Epithelial cell of esophagus (primary cell): Measurements from ENCODE around the gene KCNK5.

ENCODE experiments used
- DNase-seq: peaks from one replicate; pipeline ENCODE4 v3.0.0; 2010; ENCODE audit warnings: low read depth
- H3K4me3 ChIP-seq: 2 replicates; pipeline ENCODE4 v1.5.1; 2011; ENCODE audit warnings: mild to moderate bottlenecking, low read length, control low read depth
- TF ChIP-seq, protein P1 (sequence below): IDR thresholded peaks from 2 replicates; pipeline ENCODE4 v1.5.1; 2011; ENCODE audit warnings: low read depth, mild to moderate bottlenecking, low read length, control low read depth, inconsistent platforms; ENCODE audit not compliant: insufficient read depth; ENCODE audit errors: missing control alignments

Gene KCNK5

DNA sequence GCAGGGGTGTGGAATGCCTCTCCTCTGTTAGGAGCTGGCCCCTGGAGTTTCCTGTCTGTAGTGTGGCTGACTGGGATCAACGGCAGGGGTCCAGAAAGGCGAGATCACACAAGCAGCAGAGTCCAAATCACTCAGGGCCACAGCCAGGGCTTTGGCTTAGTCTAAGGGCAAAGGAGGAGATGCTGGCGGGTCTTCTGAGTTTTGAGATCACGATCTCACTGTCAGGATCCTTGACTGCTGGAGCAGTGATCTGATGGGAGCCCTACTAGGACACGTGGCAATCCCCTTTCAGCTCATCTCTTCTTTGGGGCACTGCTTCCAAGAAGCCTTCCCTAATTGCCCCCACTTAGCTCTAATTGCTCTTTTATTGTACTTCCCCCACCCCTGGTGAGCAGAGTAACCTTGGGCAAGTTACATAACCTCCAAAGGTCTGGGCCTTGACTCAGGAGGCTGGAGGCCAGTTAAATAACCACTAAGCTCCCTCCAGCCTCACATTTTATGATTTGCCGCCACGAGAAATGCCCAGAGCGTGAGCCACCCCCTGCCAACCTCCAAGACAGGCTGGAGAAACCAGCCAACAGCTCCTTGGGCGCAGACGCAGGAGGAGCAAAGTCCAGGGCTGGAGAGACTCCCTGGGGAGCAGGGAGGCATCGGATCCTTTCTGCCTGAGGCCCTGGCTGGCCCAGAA, 12.0 kb downstream of the KCNK5 start:
- TF ChIP-seq, protein P1, sequence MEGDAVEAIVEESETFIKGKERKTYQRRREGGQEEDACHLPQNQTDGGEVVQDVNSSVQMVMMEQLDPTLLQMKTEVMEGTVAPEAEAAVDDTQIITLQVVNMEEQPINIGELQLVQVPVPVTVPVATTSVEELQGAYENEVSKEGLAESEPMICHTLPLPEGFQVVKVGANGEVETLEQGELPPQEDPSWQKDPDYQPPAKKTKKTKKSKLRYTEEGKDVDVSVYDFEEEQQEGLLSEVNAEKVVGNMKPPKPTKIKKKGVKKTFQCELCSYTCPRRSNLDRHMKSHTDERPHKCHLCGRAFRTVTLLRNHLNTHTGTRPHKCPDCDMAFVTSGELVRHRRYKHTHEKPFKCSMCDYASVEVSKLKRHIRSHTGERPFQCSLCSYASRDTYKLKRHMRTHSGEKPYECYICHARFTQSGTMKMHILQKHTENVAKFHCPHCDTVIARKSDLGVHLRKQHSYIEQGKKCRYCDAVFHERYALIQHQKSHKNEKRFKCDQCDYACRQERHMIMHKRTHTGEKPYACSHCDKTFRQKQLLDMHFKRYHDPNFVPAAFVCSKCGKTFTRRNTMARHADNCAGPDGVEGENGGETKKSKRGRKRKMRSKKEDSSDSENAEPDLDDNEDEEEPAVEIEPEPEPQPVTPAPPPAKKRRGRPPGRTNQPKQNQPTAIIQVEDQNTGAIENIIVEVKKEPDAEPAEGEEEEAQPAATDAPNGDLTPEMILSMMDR = no peak
- DNase-seq = no peak
- H3K4me3 ChIP-seq = no peak overlapping the region

DNA sequence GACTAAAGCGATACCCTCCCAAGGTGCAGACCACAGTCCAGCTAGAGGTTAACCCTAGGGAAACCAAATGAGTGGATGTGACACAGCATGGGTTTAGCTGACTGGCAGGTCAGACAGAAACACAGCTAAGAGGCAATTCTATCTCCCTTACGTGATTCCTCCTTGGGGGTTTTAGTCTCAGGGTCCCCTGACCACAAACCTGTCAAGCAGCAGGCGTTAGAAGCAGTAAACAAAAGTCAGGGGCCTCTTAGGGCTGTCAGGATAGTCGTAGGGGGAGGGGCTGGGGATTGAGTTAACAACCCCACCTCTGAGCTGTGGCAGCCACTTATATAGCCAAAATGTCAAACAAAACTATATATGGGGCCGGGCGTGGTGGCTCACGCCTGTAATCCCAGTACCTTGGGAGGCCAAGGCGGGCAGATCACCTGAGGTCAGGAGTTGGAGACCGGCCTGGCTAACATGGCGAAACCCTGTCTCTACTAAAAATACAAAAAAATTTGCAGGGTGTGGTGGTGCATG, 13.6 kb downstream of the KCNK5 start:
- TF ChIP-seq, protein P1 = no peak
- DNase-seq = no peak
- no peak overlapping the region for H3K4me3 ChIP-seq

- no peak overlapping the region for H3K4me3 ChIP-seq
- TF ChIP-seq, protein P1 = no peak
- DNase-seq = no peak
Measured at GRCh38 chr6:39214846-39215639, 14.2 kb downstream of the KCNK5 start.

DNA sequence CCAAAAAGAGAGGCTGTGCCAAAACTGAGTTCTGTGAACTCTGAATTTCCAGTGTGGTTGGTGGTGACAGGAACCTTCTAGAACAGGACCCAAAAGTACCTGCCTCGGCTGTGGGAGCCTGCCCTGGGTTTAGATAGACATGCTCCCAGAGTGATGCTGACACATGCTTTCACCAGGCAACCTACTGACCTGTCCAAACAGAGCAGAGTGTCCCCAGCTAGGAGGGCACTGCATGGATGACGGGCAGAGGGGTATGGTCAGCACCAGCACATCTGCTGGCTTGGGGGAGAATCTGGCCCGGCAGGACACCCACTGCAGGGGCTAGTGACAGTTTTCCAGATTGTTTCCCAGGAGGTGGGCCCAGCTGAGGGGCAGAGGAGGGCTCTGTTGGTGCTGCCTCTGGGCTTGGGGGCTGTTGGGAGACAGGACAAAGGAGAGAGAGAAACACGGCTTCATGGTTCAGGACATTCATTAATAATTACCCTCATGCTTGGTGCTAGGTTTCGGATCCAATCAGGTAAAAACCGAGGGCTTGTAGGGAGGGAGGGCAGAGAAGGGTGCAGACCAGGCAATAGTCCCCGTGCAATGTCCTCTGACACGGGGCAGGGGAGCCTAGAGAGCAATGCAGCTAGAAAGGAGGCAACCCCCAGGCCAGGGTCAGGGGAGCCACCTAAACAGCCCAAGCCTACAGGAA, 15.0 kb downstream of the KCNK5 start:
- TF ChIP-seq, protein P1 = no peak

DNA sequence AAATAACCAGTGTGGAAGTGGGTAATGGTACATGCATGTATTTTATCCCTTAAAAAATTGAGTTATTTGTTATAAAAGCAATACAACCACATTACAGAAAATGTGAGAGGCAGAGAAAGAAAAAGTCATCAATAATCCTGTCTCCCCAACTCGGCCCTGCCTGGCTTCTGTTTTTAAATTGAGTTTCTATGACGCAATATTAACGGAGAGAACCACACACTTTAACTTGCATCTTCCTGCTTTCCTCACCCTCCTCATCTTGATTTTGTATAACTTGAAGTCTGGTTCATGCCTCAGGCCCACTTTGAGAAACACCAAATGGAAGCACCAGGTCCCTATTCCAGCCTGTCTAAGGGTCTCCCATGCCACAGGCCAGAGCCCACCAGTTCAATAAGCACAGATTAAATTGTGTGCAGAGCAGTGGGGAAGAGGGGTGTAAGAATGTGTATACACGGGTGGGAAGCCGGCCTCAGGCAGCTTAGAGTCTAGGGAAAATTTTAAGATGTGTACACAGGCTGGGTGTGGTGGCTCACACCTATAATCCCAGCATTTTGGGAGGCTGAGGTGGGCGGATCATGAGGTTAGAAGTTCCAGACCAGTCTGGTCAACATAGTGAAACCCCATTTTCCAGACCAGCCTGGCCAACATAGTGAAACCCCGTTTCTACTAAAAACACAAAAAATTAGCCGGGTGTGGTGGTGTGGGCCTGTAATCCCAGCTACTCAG, 15.9 kb downstream of the KCNK5 start:
- H3K4me3 ChIP-seq = no peak overlapping the region
- TF ChIP-seq, protein P1 = no peak
- DNase-seq = no peak

More for the DNA sequence above, 15.0 kb downstream of the KCNK5 start:
- no peak for DNase-seq
- H3K4me3 ChIP-seq = no peak overlapping the region

DNA sequence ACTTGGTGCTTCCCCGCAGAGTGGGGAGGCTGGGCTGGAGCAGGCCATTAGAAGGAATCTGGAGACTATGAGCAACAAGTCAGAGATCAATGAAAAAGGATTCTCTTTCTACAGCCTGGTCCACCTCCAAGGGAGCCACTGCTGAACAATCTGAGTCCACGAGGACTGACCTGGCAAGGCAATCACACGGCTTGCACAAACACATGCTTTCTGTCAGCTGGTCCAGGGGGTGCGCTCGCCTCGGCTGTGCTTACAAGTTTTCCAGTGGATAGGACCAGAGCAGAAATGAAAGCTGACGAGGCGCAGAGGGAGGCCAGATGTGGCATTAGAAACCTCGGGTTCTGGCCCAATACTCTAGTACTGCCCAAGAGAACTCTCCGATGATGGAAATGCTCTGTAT, 18.1 kb downstream of the KCNK5 start:
- TF ChIP-seq, protein P1 = no peak
- DNase-seq = no peak
- H3K4me3 ChIP-seq = no peak overlapping the region
